Fibroblast of lung (primary cell): ENCODE data around the gene GIT2.

Experiments used
- CTCF ChIP-seq, 2 donors: IDR thresholded peaks in 1 of 2; conservative IDR thresholded peaks in 1 of 2; 1 replicate in 1 of 2; 2 replicates in 1 of 2; pipeline ENCODE4 v1.5.1; 2011 to 2012; ENCODE audit warnings: low read length in 2 of 2, control low read depth in 1 of 2, inconsistent platforms in 1 of 2, low read depth in 1 of 2, mild to moderate bottlenecking in 1 of 2
- EZH2 ChIP-seq: IDR thresholded peaks from 2 replicates; pipeline ENCODE4 v1.5.1; 2012; ENCODE audit warnings: low read length, control low read depth, mild to moderate bottlenecking; ENCODE audit errors: missing control alignments

GRCh38 chr12:110002676-110003515 is 6.7 kb upstream of the GIT2 start:
- TF ChIP-seq EZH2 = no peak
- no peak for TF ChIP-seq CTCF (conservative IDR thresholded peaks at IDR 0.05 in 1 of 2, IDR thresholded peaks at IDR 0.05 in 1 of 2; ENCODE audit: low read depth in 1 of 2, low read length in 2 of 2)
